Caco-2 (cell line): ENCODE data around the gene TTC28. TPM values are rescaled to one million over a fixed set of nuclear protein-coding genes. Genes with fewer than 3 reads are reported as not detected.
"Not testable (repeated sequence)": the region's sequence is repeated elsewhere in the genome, so short reads cannot be mapped to it uniquely, and the experiment has no call there.

Experiments
- BruUV-seq: library from RNA; stranded (reverse); fragments of 400-500 nt; replicated peaks from 2 replicates; lab custom pipeline; 2021; lab: Mats Ljungman, UMichigan
- CTCF ChIA-PET: fragments of 300-600 bp; sonication (Branson Sonifier 250); formaldehyde crosslinking; loops from one replicate; lab custom pipeline; 2022; ENCODE audit warnings: antibody characterized with exemption; lab: Charles Lee
- POLR2A ChIA-PET: fragments of 300-600 bp; sonication (Branson Sonifier 250); formaldehyde crosslinking; loops from one replicate; lab custom pipeline; 2022; ENCODE audit warnings: antibody characterized with exemption; lab: Charles Lee
- DNase-seq, 2 experiments: peaks; one replicate each; pipeline versions ENCODE4 v3.0.0 to v3.0.0-alpha.2; 2020 to 2022
- H3K27me3 ChIP-seq: replicated peaks from 2 replicates; pipeline ENCODE4 v1.6.0; 2011; ENCODE audit warnings: low read length; ENCODE audit not compliant: control insufficient read depth, insufficient read depth
- H3K36me3 ChIP-seq: 2 replicates; pipeline ENCODE4 v1.5.1; 2011; ENCODE audit warnings: low read length; ENCODE audit not compliant: control insufficient read depth, insufficient read depth
- H3K4me1 ChIP-seq: fragments of 250-450 bp; sonication (Bioruptor Pico); 2 replicates; pipeline ENCODE4 v1.5.1; 2020; ENCODE audit warnings: mild to moderate bottlenecking
- H3K4me3 ChIP-seq: 2 replicates; pipeline ENCODE4 v1.5.1; 2011; ENCODE audit warnings: low read depth, mild to moderate bottlenecking, control low read depth, low read length
- H3K9me3 ChIP-seq: fragments of 250-450 bp; sonication (Bioruptor Pico); 2 replicates; pipeline ENCODE4 v1.5.1; 2020; ENCODE audit warnings: mild to moderate bottlenecking, moderate library complexity
- H3K27ac Mint-ChIP-seq: one replicate; pipeline ENCODE4 v1.8.0; 2022; ENCODE audit warnings: mixed read lengths; ENCODE audit not compliant: unreplicated experiment
- H3K27me3 Mint-ChIP-seq: one replicate; pipeline ENCODE4 v1.8.0; 2022; ENCODE audit warnings: mixed read lengths; ENCODE audit not compliant: insufficient read depth, unreplicated experiment
- H3K36me3 Mint-ChIP-seq: one replicate; pipeline ENCODE4 v1.8.0; 2022; ENCODE audit warnings: mild to moderate bottlenecking, mixed read lengths; ENCODE audit not compliant: insufficient read depth, unreplicated experiment
- H3K4me1 Mint-ChIP-seq: one replicate; pipeline ENCODE4 v1.8.0; 2022; ENCODE audit warnings: low read depth, mixed read lengths; ENCODE audit not compliant: unreplicated experiment
- H3K4me3 Mint-ChIP-seq: one replicate; pipeline ENCODE4 v1.8.0; 2022; ENCODE audit warnings: mild to moderate bottlenecking, moderate library complexity, mixed read lengths; ENCODE audit not compliant: unreplicated experiment
- H3K9me3 Mint-ChIP-seq: one replicate; pipeline ENCODE4 v1.8.0; 2022; ENCODE audit warnings: mixed read lengths; ENCODE audit not compliant: unreplicated experiment
- CTCF ChIP-seq, 2 experiments: fragments of 200-600 bp in 1 of 2; IDR thresholded peaks; 1 replicate in 1 of 2; 2 replicates in 1 of 2; pipeline versions ENCODE4 v1.5.1 to v1.8.0; 2011 to 2022; ENCODE audit warnings: antibody characterized with exemption in 1 of 2, control low read depth in 1 of 2, inconsistent platforms in 1 of 2, low read depth in 1 of 2, low read length in 1 of 2, mild to moderate bottlenecking in 1 of 2, moderate library complexity in 1 of 2; ENCODE audit not compliant: insufficient read depth in 1 of 2, severe bottlenecking in 1 of 2, unreplicated experiment in 1 of 2
- intact Hi-C: fragments of 100-400 bp; cut with micrococcal nuclease; formaldehyde crosslinking; loops from one replicate; pipeline ENCODE4 v1.10.0; 2022; ENCODE audit not compliant: unreplicated experiment
- total RNA-seq: library from RNA; stranded (reverse); gene quantifications from 2 replicates; pipeline ENCODE4 v1.2.3, GENCODE V29; 2022

TTC28 gene
- total RNA-seq, 1 experiment from 2014 or later: 12.0 TPM

GRCh38 chr22:28562324-28562723 lies 117.3 kb downstream of the TTC28 start:
- Mint-ChIP-seq H3K36me3 (no peaks in the 10 kb centered on the region), H3K9me3 (no peaks in the 10 kb centered on the region), H3K4me1 (no peaks in the 10 kb centered on the region), H3K27me3 (no peaks in the 10 kb centered on the region), H3K4me3 (no peak overlapping the region), H3K27ac (no peak overlapping the region)
- no peak for DNase-seq
- intact Hi-C loops: no loop called here
- Histone ChIP-seq H3K4me3 (no peak overlapping the region), H3K36me3 (no peaks in the 10 kb centered on the region), H3K9me3 (no peaks in the 10 kb centered on the region), H3K4me1 (peaks cover 5% of the 10 kb centered on the region; the same call in 1 of the 2 replicates), H3K27me3 (no peaks in the 10 kb centered on the region)
- no TSS peak for BruUV-seq
- ChIA-PET POLR2A (no interaction called here), CTCF (no interaction called here)
- no peak for TF ChIP-seq CTCF (IDR thresholded peaks at IDR 0.05; ENCODE audit: insufficient read depth in 1 of 2, low read depth in 1 of 2, low read length in 1 of 2, severe bottlenecking in 1 of 2, unreplicated experiment in 1 of 2)

- H3K9me3 Mint-ChIP-seq, POLR2A ChIA-PET, H3K4me1 Mint-ChIP-seq: not testable (repeated sequence)
Measured at GRCh38 chr22:28560743-28561101, 118.9 kb downstream of the TTC28 start.

GRCh38 chr22:28560046-28560742 lies 119.4 kb downstream of the TTC28 start:
- CTCF ChIA-PET: no interaction called here
- intact Hi-C loops: no loop called here
- H3K36me3 ChIP-seq: no peaks in the 10 kb centered on the region
- POLR2A ChIA-PET: no interaction called here
- BruUV-seq: no TSS peak
- H3K4me3 ChIP-seq: no peak overlapping the region
- H3K9me3 ChIP-seq: no peaks in the 10 kb centered on the region
- Mint-ChIP-seq H3K4me1 (no peaks in the 10 kb centered on the region), H3K9me3 (no peaks in the 10 kb centered on the region), H3K4me3 (no peak overlapping the region), H3K36me3 (no peaks in the 10 kb centered on the region), H3K27me3 (no peaks in the 10 kb centered on the region), H3K27ac (no peak overlapping the region)
- H3K4me1 ChIP-seq: peaks cover 5% of the 10 kb centered on the region; the same call in 1 of the 2 replicates
- no peak for DNase-seq
- no peaks in the 10 kb centered on the region for H3K27me3 ChIP-seq
- no peak for TF ChIP-seq CTCF (IDR thresholded peaks at IDR 0.05; ENCODE audit: insufficient read depth in 1 of 2, low read depth in 1 of 2, low read length in 1 of 2, severe bottlenecking in 1 of 2, unreplicated experiment in 1 of 2)

More at GRCh38 chr22:28560743-28561101, 118.9 kb downstream of the TTC28 start:
- H3K9me3 ChIP-seq, H3K36me3 ChIP-seq, DNase-seq, H3K36me3 Mint-ChIP-seq, H3K27ac Mint-ChIP-seq, H3K4me3 Mint-ChIP-seq, H3K27me3 ChIP-seq, BruUV-seq, H3K4me1 ChIP-seq, H3K27me3 Mint-ChIP-seq, intact Hi-C loops, H3K4me3 ChIP-seq: not testable (repeated sequence)
- CTCF ChIA-PET: interaction anchor here (0.6 kb wide), 2 partner anchors 448 to 541 kb away, joined by 4 to 5 read pairs; no protein-coding TSS in a partner anchor
